ENCODE measurements around the gene ARHGAP23.

Gene ARHGAP23

GRCh38 chr17:38439436-38439835 lies 11.2 kb downstream of the ARHGAP23 start:
- no peak overlapping the region for H2AFZ ChIP-seq (ENCODE audit: low read length)
- TF ChIP-seq EZH2phosphoT487 (IDR thresholded peaks at IDR 0.05; ENCODE audit: borderline replicate concordance) (no peak), CTCF (conservative IDR thresholded peaks at IDR 0.05; ENCODE audit: low read length) (no peak)
- no peak overlapping the region for H3K4me3 ChIP-seq (ENCODE audit: low read length, poor library complexity, severe bottlenecking)
- H3K4me2 ChIP-seq (ENCODE audit: low read depth, low read length, poor library complexity, severe bottlenecking) = no peak overlapping the region
- no peaks in the 10 kb centered on the region for H3K27me3 ChIP-seq (ENCODE audit: insufficient read depth, low read length, poor library complexity, severe bottlenecking)
- H3K9ac ChIP-seq (ENCODE audit: low read depth, low read length, poor library complexity, severe bottlenecking) = no peak overlapping the region
- peaks cover 97% of the 10 kb centered on the region for H3K79me2 ChIP-seq (ENCODE audit: insufficient read depth, low read length)
- no peaks in the 10 kb centered on the region for H3K9me2 ChIP-seq (replicated peaks; ENCODE audit: low read depth, low read length)
- no peaks in the 10 kb centered on the region; the same call in 1 of the 2 replicates for H3K36me3 ChIP-seq (ENCODE audit: insufficient read depth, low read length)
- peaks cover 64% of the 10 kb centered on the region for H4K20me1 ChIP-seq (ENCODE audit: insufficient read depth, low read length, poor library complexity, severe bottlenecking)
- H3K4me1 ChIP-seq (ENCODE audit: insufficient read depth, low read length, poor library complexity, severe bottlenecking) = peaks cover 18% of the 10 kb centered on the region
- no peaks in the 10 kb centered on the region for H3K9me3 ChIP-seq (ENCODE audit: insufficient read depth, low read depth, low read length)
- H3F3A ChIP-seq (ENCODE audit: low read depth) = no peaks in the 10 kb centered on the region

GRCh38 chr17:38440614-38441397 lies 12.5 kb downstream of the ARHGAP23 start:
- TF ChIP-seq EZH2phosphoT487 (IDR thresholded peaks at IDR 0.05; ENCODE audit: borderline replicate concordance) = no peak
- no peak for TF ChIP-seq CTCF (conservative IDR thresholded peaks at IDR 0.05; ENCODE audit: low read length)
- Histone ChIP-seq H3K79me2 (ENCODE audit: insufficient read depth, low read length) (peaks cover 89% of the 10 kb centered on the region), H3K9me2 (replicated peaks; ENCODE audit: low read depth, low read length) (no peaks in the 10 kb centered on the region), H3K9ac (ENCODE audit: low read depth, low read length, poor library complexity, severe bottlenecking) (no peak overlapping the region), H3F3A (ENCODE audit: low read depth) (no peaks in the 10 kb centered on the region), H3K9me3 (ENCODE audit: insufficient read depth, low read depth, low read length) (no peaks in the 10 kb centered on the region), H2AFZ (ENCODE audit: low read length) (no peak overlapping the region), H3K4me1 (ENCODE audit: insufficient read depth, low read length, poor library complexity, severe bottlenecking) (peaks cover 15% of the 10 kb centered on the region), H3K36me3 (ENCODE audit: insufficient read depth, low read length) (no peaks in the 10 kb centered on the region; the same call in 1 of the 2 replicates), H3K4me2 (ENCODE audit: low read depth, low read length, poor library complexity, severe bottlenecking) (no peak overlapping the region), H3K27me3 (ENCODE audit: insufficient read depth, low read length, poor library complexity, severe bottlenecking) (no peaks in the 10 kb centered on the region), H3K4me3 (ENCODE audit: low read length, poor library complexity, severe bottlenecking) (no peak overlapping the region), H4K20me1 (ENCODE audit: insufficient read depth, low read length, poor library complexity, severe bottlenecking) (peaks cover 62% of the 10 kb centered on the region)

- Histone ChIP-seq H3K9ac (ENCODE audit: low read depth, low read length, poor library complexity, severe bottlenecking) (no peak overlapping the region), H2AFZ (ENCODE audit: low read length) (no peak overlapping the region), H3K9me3 (ENCODE audit: insufficient read depth, low read depth, low read length) (no peaks in the 10 kb centered on the region), H3K36me3 (ENCODE audit: insufficient read depth, low read length) (no peaks in the 10 kb centered on the region; the same call in 1 of the 2 replicates), H3F3A (ENCODE audit: low read depth) (no peaks in the 10 kb centered on the region), H3K4me3 (ENCODE audit: low read length, poor library complexity, severe bottlenecking) (no peak overlapping the region), H3K9me2 (replicated peaks; ENCODE audit: low read depth, low read length) (no peaks in the 10 kb centered on the region), H3K4me2 (ENCODE audit: low read depth, low read length, poor library complexity, severe bottlenecking) (no peak overlapping the region), H3K4me1 (ENCODE audit: insufficient read depth, low read length, poor library complexity, severe bottlenecking) (peaks cover 15% of the 10 kb centered on the region), H3K27me3 (ENCODE audit: insufficient read depth, low read length, poor library complexity, severe bottlenecking) (no peaks in the 10 kb centered on the region), H4K20me1 (ENCODE audit: insufficient read depth, low read length, poor library complexity, severe bottlenecking) (peaks cover 61% of the 10 kb centered on the region), H3K79me2 (ENCODE audit: insufficient read depth, low read length) (peaks cover 88% of the 10 kb centered on the region)
- TF ChIP-seq EZH2phosphoT487 (IDR thresholded peaks at IDR 0.05; ENCODE audit: borderline replicate concordance) (no peak), CTCF (conservative IDR thresholded peaks at IDR 0.05; ENCODE audit: low read length) (no peak)
These were observed 13.3 kb downstream of the ARHGAP23 start for GRCh38 chr17:38441429-38442061.
